GM12891 (cell line): ENCODE data around the gene CPNE2.

Experiments
- POLR2A ChIP-seq: IDR thresholded peaks from 2 replicates; pipeline ENCODE4 v1.6.1; 2011; ENCODE audit warnings: low read depth, low read length, control low read depth
- SPI1 ChIP-seq: IDR thresholded peaks from 2 replicates; pipeline ENCODE4 v1.6.1; 2011; ENCODE audit warnings: low read depth, low read length, control low read depth

- TF ChIP-seq POLR2A (no peak), SPI1 (no peak)
Observed at GRCh38 chr16:57083485-57084126, 8.8 kb upstream of the CPNE2 start.
